H1 (cell line): ENCODE measurements around the gene OLFM3. TPM values are rescaled to one million over a fixed set of nuclear protein-coding genes. Genes with fewer than 3 reads are reported as not detected.

ENCODE experiments used
- CTCF ChIA-PET: fragments of 300-600 bp; sonication (Branson Sonifier 250); formaldehyde crosslinking; loops from one replicate; lab custom pipeline; 2021; ENCODE audit not compliant: partially characterized antibody; lab: Charles Lee
- POLR2A ChIA-PET: fragments of 300-600 bp; sonication (Branson Sonifier 250); formaldehyde crosslinking; loops from one replicate; lab custom pipeline; 2021; ENCODE audit warnings: inconsistent platforms; ENCODE audit not compliant: partially characterized antibody; lab: Charles Lee
- DNase-seq, 2 experiments: peaks; one replicate each; pipeline versions ENCODE4 v3.0.0 to v3.0.0-alpha.2; 2010 to 2022; ENCODE audit warnings: low spot score in 2 of 2, low read depth in 1 of 2, mixed read lengths in 1 of 2
- FAIRE-seq: peaks from 2 replicates; lab custom pipeline; 2011; peaks lifted over from hg19 to GRCh38; lab: Jason Lieb, UNC
- H2AFZ ChIP-seq: 2 replicates; pipeline ENCODE4 v1.8.1; 2012; ENCODE audit warnings: low read length, inconsistent platforms
- H2AK5ac ChIP-seq: 2 replicates; pipeline ENCODE4 v1.6.1; 2013; ENCODE audit warnings: low read depth, low read length
- H2BK120ac ChIP-seq: replicated peaks from 2 replicates; pipeline ENCODE3; 2013; ENCODE audit warnings: low read depth, low read length, inconsistent platforms
- H2BK12ac ChIP-seq: 2 replicates; pipeline ENCODE4 v1.6.1; 2013; ENCODE audit warnings: low read depth, low read length
- H2BK15ac ChIP-seq: 2 replicates; pipeline ENCODE4 v1.6.1; 2013; ENCODE audit warnings: low read length
- H2BK20ac ChIP-seq: 2 replicates; pipeline ENCODE4 v1.6.1; 2013; ENCODE audit warnings: low read length
- H2BK5ac ChIP-seq: 2 replicates; pipeline ENCODE4 v1.6.1; 2013; ENCODE audit warnings: low read depth, low read length
- H3K14ac ChIP-seq: 2 replicates; pipeline ENCODE4 v1.6.1; 2013; ENCODE audit warnings: inconsistent platforms; ENCODE audit not compliant: insufficient read length
- H3K18ac ChIP-seq: 2 replicates; pipeline ENCODE4 v1.6.1; 2013; ENCODE audit warnings: low read length; ENCODE audit errors: extremely low read depth
- H3K23ac ChIP-seq: 2 replicates; pipeline ENCODE4 v1.6.1; 2013; ENCODE audit warnings: inconsistent platforms; ENCODE audit not compliant: insufficient read length
- H3K23me2 ChIP-seq: 2 replicates; pipeline ENCODE4 v1.6.1; 2013; ENCODE audit warnings: low read depth, low read length
- H3K27ac ChIP-seq: 2 replicates; pipeline ENCODE4 v1.6.1; 2011; ENCODE audit warnings: low read depth, low read length, inconsistent platforms
- H3K27me3 ChIP-seq, 4 experiments: replicated peaks in 1 of 4; 1 replicate in 1 of 4; 2 replicates in 3 of 4; pipeline versions ENCODE4 v1.6.1 to v1.8.1; 2011 to 2013; ENCODE audit warnings: low read length in 3 of 4, mild to moderate bottlenecking in 3 of 4, inconsistent platforms in 2 of 4, mixed read lengths in 2 of 4, moderate library complexity in 1 of 4; ENCODE audit not compliant: control insufficient read depth in 3 of 4, insufficient read depth in 3 of 4; ENCODE audit errors: extremely low read depth in 1 of 4
- H3K36me3 ChIP-seq, 4 experiments: 2 replicates each; pipeline versions ENCODE4 v1.6.1 to v1.8.1; 2011 to 2013; ENCODE audit warnings: mild to moderate bottlenecking in 4 of 4, low read length in 3 of 4, moderate library complexity in 2 of 4, control low read depth in 1 of 4, inconsistent platforms in 1 of 4; ENCODE audit not compliant: insufficient read depth in 4 of 4, control insufficient read depth in 2 of 4
- H3K4ac ChIP-seq: replicated peaks from 2 replicates; pipeline ENCODE3; 2013; ENCODE audit warnings: low read length, low read depth, mixed read lengths, inconsistent platforms; ENCODE audit not compliant: insufficient read length
- H3K4me1 ChIP-seq, 4 experiments: replicated peaks in 1 of 4; 1 replicate in 1 of 4; 2 replicates in 3 of 4; pipeline versions ENCODE4 v1.6.1 to v1.8.1; 2011 to 2013; ENCODE audit warnings: low read length in 3 of 4, inconsistent platforms in 2 of 4, mixed read lengths in 1 of 4; ENCODE audit not compliant: insufficient read depth in 4 of 4, control insufficient read depth in 3 of 4
- H3K4me2 ChIP-seq, 2 experiments: 2 replicates each; pipeline versions ENCODE4 v1.6.1 to v1.8.1; 2011 to 2013; ENCODE audit warnings: low read depth in 2 of 2, low read length in 2 of 2, control low read depth in 1 of 2, inconsistent platforms in 1 of 2, mild to moderate bottlenecking in 1 of 2; ENCODE audit not compliant: insufficient read depth in 1 of 2
- H3K4me3 ChIP-seq, 4 experiments: fragments of 200-600, 300-600 bp in 1 of 4; sonication (generic), shearing (Covaris generic), sonication (Bioruptor Twin) in 1 of 4; 2 replicates each; pipeline versions ENCODE4 v1.5.1 to v1.8.1; 2011 to 2016; ENCODE audit warnings: low read length in 4 of 4, low read depth in 3 of 4, control low read depth in 2 of 4, inconsistent platforms in 2 of 4, mild to moderate bottlenecking in 2 of 4, mixed read lengths in 1 of 4, moderate library complexity in 1 of 4; ENCODE audit not compliant: insufficient read depth in 2 of 4; ENCODE audit errors: extremely low read depth in 1 of 4
- H3K56ac ChIP-seq: replicated peaks from 2 replicates; pipeline ENCODE3; 2013; ENCODE audit warnings: low read depth, mild to moderate bottlenecking, mixed read lengths, low read length, inconsistent platforms; ENCODE audit not compliant: insufficient read length
- H3K79me1 ChIP-seq: 2 replicates; pipeline ENCODE4 v1.6.1; 2013; ENCODE audit warnings: low read depth, low read length, control low read depth
- H3K79me2 ChIP-seq, 2 experiments: 2 replicates each; pipeline versions ENCODE4 v1.6.1 to v1.8.1; 2012 to 2013; ENCODE audit warnings: low read length in 2 of 2, mild to moderate bottlenecking in 2 of 2, inconsistent platforms in 1 of 2; ENCODE audit not compliant: insufficient read depth in 2 of 2, control insufficient read depth in 1 of 2
- H3K9ac ChIP-seq, 4 experiments: replicated peaks in 1 of 4; 1 replicate in 1 of 4; 2 replicates in 3 of 4; pipeline versions ENCODE4 v1.6.1 to v1.8.1; 2011 to 2013; ENCODE audit warnings: low read depth in 3 of 4, low read length in 3 of 4, control low read depth in 2 of 4, mild to moderate bottlenecking in 2 of 4, moderate library complexity in 2 of 4, inconsistent platforms in 1 of 4; ENCODE audit errors: extremely low read depth in 1 of 4
- H3K9me3 ChIP-seq, 2 experiments: 2 replicates each; pipeline versions ENCODE4 v1.6.1 to v1.8.1; 2012 to 2013; ENCODE audit warnings: mild to moderate bottlenecking in 2 of 2, moderate library complexity in 2 of 2, control low read depth in 1 of 2, inconsistent platforms in 1 of 2, low read depth in 1 of 2, low read length in 1 of 2, mixed read lengths in 1 of 2; ENCODE audit not compliant: insufficient read depth in 2 of 2
- H4K20me1 ChIP-seq, 2 experiments: replicated peaks in 1 of 2; 2 replicates each; pipeline versions ENCODE3 to v1.8.1; 2011 to 2013; ENCODE audit warnings: inconsistent platforms in 2 of 2, low read length in 2 of 2, mild to moderate bottlenecking in 1 of 2; ENCODE audit not compliant: insufficient read depth in 2 of 2, control insufficient read depth in 1 of 2
- H4K5ac ChIP-seq: 2 replicates; pipeline ENCODE4 v1.6.1; 2013; ENCODE audit warnings: low read length, low read depth, mixed read lengths, inconsistent platforms; ENCODE audit not compliant: insufficient read length
- H4K8ac ChIP-seq: 2 replicates; pipeline ENCODE4 v1.8.0; 2013; ENCODE audit warnings: mild to moderate bottlenecking, moderate library complexity, low read length, inconsistent platforms; ENCODE audit not compliant: insufficient read depth; ENCODE audit errors: extremely low read depth
- H4K91ac ChIP-seq: replicated peaks from 2 replicates; pipeline ENCODE3; 2013; ENCODE audit warnings: low read length, mixed read lengths, inconsistent platforms; ENCODE audit not compliant: insufficient read length
- CHD7 ChIP-seq: fragments of 300-600 bp; sonication (generic); IDR thresholded peaks from 2 replicates; pipeline ENCODE4 v1.7.1; 2012; ENCODE audit warnings: low read length, moderate library complexity, mild to moderate bottlenecking, inconsistent platforms; ENCODE audit not compliant: insufficient replicate concordance
- TBP ChIP-seq: IDR thresholded peaks from 2 replicates; pipeline ENCODE4 v1.6.1; 2011; ENCODE audit warnings: low read depth, low read length, improper control_type of control experiment
- polyA plus RNA-seq, 7 experiments: library from polyadenylated mRNA; depleted of rRNA in 3 of 7; stranded (reverse) in 5 of 7; unstranded in 2 of 7; fragments of >200 nt in 5 of 7; fragments of 200-250 nt in 2 of 7; gene quantifications; 1 replicate in 5 of 7; 2 replicates in 1 of 7; 4 replicates in 1 of 7; pipeline versions ENCODE4 v1.2.1 to v1.2.3, GENCODE V29; 2011 to 2013; ENCODE audit warnings: missing spikeins in 2 of 7, mixed read lengths in 2 of 7
- total RNA-seq: library from RNA; stranded (reverse); fragmentation: NEBNext Ultra II Directional; extraction: Animal tissue kit (Norgen Biotek cat#: 25700); gene quantifications from 2 replicates; pipeline ENCODE4 v1.2.1, GENCODE V29; 2021

OLFM3 gene
- total and polyA plus RNA-seq, 2 of the 8 experiments (the other 6 are each of a cell fraction or from before 2014, with no cell fraction given), result 0.30 to 0.32 TPM

- H2AFZ ChIP-seq, result no peak overlapping the region
- no peak overlapping the region for H2BK12ac ChIP-seq
- H2BK120ac ChIP-seq, result no peak overlapping the region
- DNase-seq (no peak), FAIRE-seq (no peak)
- no peak overlapping the region for H4K5ac ChIP-seq
- no peaks in the 10 kb centered on the region for H3K9me3 ChIP-seq
- H3K27ac ChIP-seq, result no peak overlapping the region
- H3K23ac ChIP-seq, result no peak overlapping the region
- H3K4ac ChIP-seq, result no peak overlapping the region
- no peak overlapping the region for H3K18ac ChIP-seq
- H3K79me1 ChIP-seq, result no peaks in the 10 kb centered on the region
- no peak overlapping the region for H3K4me3 ChIP-seq
- no peaks in the 10 kb centered on the region for H3K36me3 ChIP-seq
- CTCF ChIA-PET, result no interaction called here
- H3K9ac ChIP-seq, result no peak overlapping the region
- no peaks in the 10 kb centered on the region for H4K20me1 ChIP-seq
- H2BK20ac ChIP-seq, result no peak overlapping the region
- H2BK15ac ChIP-seq, result no peak overlapping the region
- no peaks in the 10 kb centered on the region for H3K79me2 ChIP-seq
- no peak overlapping the region for H2AK5ac ChIP-seq
- no peak overlapping the region for H3K56ac ChIP-seq
- no peak overlapping the region for H4K91ac ChIP-seq
- H3K4me2 ChIP-seq, result no peak overlapping the region
- H3K14ac ChIP-seq, result no peak overlapping the region
- no peaks in the 10 kb centered on the region for H3K4me1 ChIP-seq
- H2BK5ac ChIP-seq, result no peak overlapping the region
- no peaks in the 10 kb centered on the region for H3K23me2 ChIP-seq
- no peaks in the 10 kb centered on the region for H3K27me3 ChIP-seq
- no peak overlapping the region for H4K8ac ChIP-seq
- POLR2A ChIA-PET, result no interaction called here
- TF ChIP-seq TBP (no peak), CHD7 (no peak)
Measured at GRCh38 chr1:101957771-101958170, 39.0 kb downstream of the OLFM3 start.
